IMR-90 (cell line): ENCODE measurements around the gene CDK5RAP3. TPM values are rescaled to one million over a fixed set of nuclear protein-coding genes. Genes with fewer than 3 reads are reported as not detected.

Experiments
- ATAC-seq: fragments of 200-7000 bp; cut with Tn5 transposase; 2 replicates; pipeline ENCODE4 v1.9.1; 2020; ENCODE audit warnings: low read depth, mild to moderate bottlenecking, moderate library complexity
- BruUV-seq: library from RNA; stranded (reverse); fragments of 400-500 nt; replicated peaks from 2 replicates; lab custom pipeline; 2021; lab: Mats Ljungman, UMichigan
- CTCF ChIA-PET: fragments of 300-600 bp; formaldehyde crosslinking; extraction: SDS; loops from one replicate; lab custom pipeline; 2021; ENCODE audit warnings: antibody characterized with exemption; lab: Yijun Ruan, JAX
- POLR2A ChIA-PET: fragments of 300-600 bp; sonication (Branson Sonifier 250); formaldehyde crosslinking; loops from one replicate; lab custom pipeline; 2022; ENCODE audit warnings: antibody characterized with exemption; ENCODE audit not compliant: unreplicated experiment; lab: Charles Lee
- DNase-seq: peaks from one replicate; pipeline ENCODE4 v3.0.0; 2013
- H2AFZ ChIP-seq: replicated peaks from 2 replicates; pipeline ENCODE3; 2013; ENCODE audit warnings: low read length, mild to moderate bottlenecking; ENCODE audit not compliant: poor library complexity
- H2AK5ac ChIP-seq: 2 replicates; pipeline ENCODE4 v1.6.1; 2013; ENCODE audit warnings: low read depth, low read length, inconsistent platforms
- H2AK9ac ChIP-seq: replicated peaks from 2 replicates; pipeline ENCODE3; 2013; ENCODE audit warnings: mild to moderate bottlenecking, low read depth, low read length, moderate library complexity; ENCODE audit not compliant: poor library complexity
- H2BK120ac ChIP-seq: 2 replicates; pipeline ENCODE4 v1.6.1; 2013; ENCODE audit warnings: low read depth, low read length, inconsistent platforms
- H2BK15ac ChIP-seq: 3 replicates; pipeline ENCODE4 v1.6.1; 2013; ENCODE audit warnings: low read depth, low read length, inconsistent platforms
- H2BK20ac ChIP-seq: 2 replicates; pipeline ENCODE4 v1.6.1; 2013; ENCODE audit warnings: low read depth, mild to moderate bottlenecking, inconsistent platforms, low read length, moderate library complexity
- H2BK5ac ChIP-seq: 2 replicates; pipeline ENCODE4 v1.6.1; 2013; ENCODE audit warnings: mild to moderate bottlenecking, low read depth, low read length, inconsistent platforms; ENCODE audit not compliant: poor library complexity, severe bottlenecking
- H3K14ac ChIP-seq: replicated peaks from 2 replicates; pipeline ENCODE4 v1.6.1; 2013; ENCODE audit warnings: low read depth, low read length, inconsistent platforms
- H3K18ac ChIP-seq: 2 replicates; pipeline ENCODE4 v1.6.1; 2013; ENCODE audit warnings: low read depth, low read length, control low read depth
- H3K23ac ChIP-seq: 2 replicates; pipeline ENCODE4 v1.6.1; 2013; ENCODE audit warnings: low read depth, low read length, inconsistent platforms
- H3K27ac ChIP-seq: 2 replicates; pipeline ENCODE4 v1.5.1; 2013; ENCODE audit warnings: mild to moderate bottlenecking, control low read depth, low read length; ENCODE audit not compliant: insufficient read depth
- H3K27me3 ChIP-seq: 2 replicates; pipeline ENCODE4 v1.6.1; 2013; ENCODE audit warnings: low read length; ENCODE audit not compliant: control insufficient read depth, insufficient read depth
- H3K36me3 ChIP-seq: 2 replicates; pipeline ENCODE4 v1.6.1; 2013; ENCODE audit warnings: low read length, mixed read lengths; ENCODE audit not compliant: control insufficient read depth, insufficient read depth
- H3K4ac ChIP-seq: 2 replicates; pipeline ENCODE4 v1.6.1; 2013; ENCODE audit warnings: low read depth, low read length, inconsistent platforms
- H3K4me1 ChIP-seq: 2 replicates; pipeline ENCODE4 v1.6.1; 2013; ENCODE audit warnings: low read length, mixed read lengths; ENCODE audit not compliant: control insufficient read depth, insufficient read depth
- H3K4me2 ChIP-seq: 2 replicates; pipeline ENCODE4 v1.6.1; 2013; ENCODE audit warnings: low read depth, mild to moderate bottlenecking, control low read depth, low read length, moderate library complexity
- H3K4me3 ChIP-seq: 2 replicates; pipeline ENCODE4 v1.5.1; 2013; ENCODE audit warnings: low read depth, mild to moderate bottlenecking, control low read depth, low read length, moderate library complexity; ENCODE audit not compliant: insufficient read depth
- H3K56ac ChIP-seq: 2 replicates; pipeline ENCODE4 v1.6.1; 2013; ENCODE audit warnings: low read length, inconsistent platforms; ENCODE audit not compliant: insufficient read depth; ENCODE audit errors: extremely low read depth
- H3K79me1 ChIP-seq, 2 experiments: 2 replicates each; pipeline ENCODE4 v1.6.1; 2013; ENCODE audit warnings: low read length in 2 of 2, inconsistent platforms in 1 of 2, low read depth in 1 of 2
- H3K9ac ChIP-seq: 2 replicates; pipeline ENCODE4 v1.6.1; 2013; ENCODE audit warnings: low read depth, low read length, control low read depth
- H3K9me1 ChIP-seq: 2 replicates; pipeline ENCODE4 v1.6.1; 2013; ENCODE audit warnings: low read length, inconsistent platforms; ENCODE audit not compliant: insufficient read depth
- H3K9me3 ChIP-seq: 2 replicates; pipeline ENCODE4 v1.6.1; 2013; ENCODE audit warnings: low read length; ENCODE audit not compliant: control insufficient read depth, insufficient read depth
- H4K20me1 ChIP-seq: 2 replicates; pipeline ENCODE4 v1.6.1; 2013; ENCODE audit warnings: low read length, inconsistent platforms; ENCODE audit not compliant: insufficient read depth
- H4K5ac ChIP-seq: 2 replicates; pipeline ENCODE4 v1.6.1; 2013; ENCODE audit warnings: mild to moderate bottlenecking, low read depth, low read length, control low read depth
- H4K8ac ChIP-seq, 2 experiments: 2 replicates each; pipeline ENCODE4 v1.6.1; 2013; ENCODE audit warnings: low read depth in 2 of 2, low read length in 2 of 2, control low read depth in 1 of 2, inconsistent platforms in 1 of 2
- H4K91ac ChIP-seq: 2 replicates; pipeline ENCODE4 v1.6.1; 2013; ENCODE audit warnings: low read depth, low read length, inconsistent platforms; ENCODE audit not compliant: insufficient read depth
- BHLHE40 ChIP-seq: fragments of 150-350 bp; IDR thresholded peaks from 2 replicates; pipeline ENCODE4 v1.6.1; 2016; ENCODE audit warnings: mild to moderate bottlenecking, low read depth, low read length
- CEBPB ChIP-seq: IDR thresholded peaks from 2 replicates; pipeline ENCODE4 v1.6.1; 2012; ENCODE audit warnings: low read depth, low read length, improper control_type of control experiment
- CHD1 ChIP-seq: IDR thresholded peaks from 2 replicates; pipeline ENCODE4 v1.6.1; 2012; ENCODE audit warnings: low read depth, low read length, improper control_type of control experiment
- FOS ChIP-seq: fragments of 150-350 bp; IDR thresholded peaks from 2 replicates; pipeline ENCODE4 v1.6.1; 2016; ENCODE audit warnings: low read depth, low read length
- MAFK ChIP-seq: IDR thresholded peaks from 2 replicates; pipeline ENCODE4 v1.6.1; 2012; ENCODE audit warnings: low read depth, low read length, improper control_type of control experiment
- MXI1 ChIP-seq: IDR thresholded peaks from 2 replicates; pipeline ENCODE4 v1.6.1; 2012; ENCODE audit warnings: low read depth, mild to moderate bottlenecking, low read length, moderate library complexity, borderline replicate concordance
- NFE2L2 ChIP-seq: fragments of 150-350 bp; IDR thresholded peaks from 2 replicates; pipeline ENCODE4 v1.6.1; 2016; ENCODE audit warnings: low read depth, mild to moderate bottlenecking, low read length
- POLR2A ChIP-seq: IDR thresholded peaks from 2 replicates; pipeline ENCODE4 v1.6.1; 2012; ENCODE audit warnings: mild to moderate bottlenecking, low read depth, low read length
- RAD21 ChIP-seq: IDR thresholded peaks from 2 replicates; pipeline ENCODE4 v1.6.1; 2012; ENCODE audit warnings: low read length, improper control_type of control experiment
- RCOR1 ChIP-seq: IDR thresholded peaks from 2 replicates; pipeline ENCODE4 v1.6.1; 2012; ENCODE audit warnings: mild to moderate bottlenecking, low read length, improper control_type of control experiment; ENCODE audit not compliant: insufficient replicate concordance
- RFX5 ChIP-seq: IDR thresholded peaks from 2 replicates; pipeline ENCODE4 v1.8.0; 2012; ENCODE audit warnings: low read depth, mild to moderate bottlenecking, low read length, moderate library complexity
- SMC3 ChIP-seq: fragments of 150-350 bp; IDR thresholded peaks from 2 replicates; pipeline ENCODE4 v1.6.1; 2016; ENCODE audit warnings: low read depth, mild to moderate bottlenecking, antibody characterized with exemption, low read length, moderate library complexity
- USF2 ChIP-seq: fragments of 150-350 bp; IDR thresholded peaks from 2 replicates; pipeline ENCODE4 v1.6.1; 2017; ENCODE audit warnings: mild to moderate bottlenecking, antibody characterized with exemption, low read length, low read depth
- WGBS, 2 experiments: methylation state at CpG; one replicate each; pipeline versions ENCODE4 v1.1.5 to v1.1.7; 2013; ENCODE audit warnings: missing lambda C conversion rate in 2 of 2; ENCODE audit not compliant: insufficient read length in 1 of 2; ENCODE audit errors: extremely low coverage in 2 of 2; 5-methylcytosine and 5-hydroxymethylcytosine counted together
- dilution Hi-C: fragments of 300-500 bp; cut with HindIII; formaldehyde crosslinking; loops from one replicate; pipeline ENCODE4 v1.14.3; 2018; ENCODE audit warnings: low sequenced_read_pairs; ENCODE audit not compliant: unreplicated experiment
- in situ Hi-C: fragments of 300-500 bp; cut with MboI; formaldehyde crosslinking; loops from 3 replicates; pipeline ENCODE4 v1.14.3; 2019; ENCODE audit warnings: low sequenced_read_pairs, inconsistent platforms, mixed read lengths
- intact Hi-C: fragments of 100-400 bp; cut with micrococcal nuclease; formaldehyde crosslinking; loops from 2 replicates; pipeline ENCODE4 v1.10.0; 2022
- polyA plus RNA-seq, 3 experiments: library from polyadenylated mRNA; depleted of rRNA; stranded (reverse); fragments of >200 nt; gene quantifications; 2 replicates each; pipeline ENCODE4 v1.2.3, GENCODE V29; 2012; ENCODE audit warnings: low replicate concordance in 1 of 3
- total RNA-seq: library from RNA; depleted of rRNA; stranded (reverse); fragments of >200 nt; gene quantifications from 2 replicates; pipeline ENCODE4 v1.2.3, GENCODE V29; 2012
- TF ChIP-seq, protein P1 (sequence below): conservative IDR thresholded peaks from 2 replicates; pipeline ENCODE4 v1.5.1; 2012; ENCODE audit warnings: mild to moderate bottlenecking, low read depth, low read length, improper control_type of control experiment
- TF ChIP-seq, protein P2 (sequence below): fragments of 150-350 bp; IDR thresholded peaks from 2 replicates; pipeline ENCODE4 v1.6.1; 2016; ENCODE audit warnings: low read depth, mild to moderate bottlenecking, low read length, moderate library complexity, borderline replicate concordance

CDK5RAP3 gene
- total and polyA plus RNA-seq, 2 of the 4 experiments (the other 2 are of a cell fraction): 75.3 to 153 TPM

- peaks cover 10% of the 10 kb centered on the region for H3K9me1 ChIP-seq
- H2BK20ac ChIP-seq: no peak overlapping the region
- no peak overlapping the region for H4K8ac ChIP-seq
- ChIA-PET POLR2A (no interaction called here), CTCF (interaction anchor here (0.6 kb wide), 1 partner anchor 60 kb away, joined by 3 read pairs; no protein-coding TSS in a partner anchor)
- H4K20me1 ChIP-seq: no peaks in the 10 kb centered on the region
- H4K5ac ChIP-seq: no peak overlapping the region
- no peak overlapping the region for H2BK15ac ChIP-seq
- 40% methylated on average over 1 of the region's 12 CpGs; no CpG with 5 or more reads in 1 of the 2 experiments for WGBS, 2 experiments
- H2AK9ac ChIP-seq: no peak overlapping the region
- no peaks in the 10 kb centered on the region for H3K9me3 ChIP-seq
- no peak overlapping the region for H3K4me3 ChIP-seq
- intact Hi-C loops (no loop called here), in situ Hi-C loops (no loop called here), dilution Hi-C loops (no loop called here)
- ATAC-seq (no peak), DNase-seq (no peak)
- H2AFZ ChIP-seq: no peak overlapping the region
- H3K27me3 ChIP-seq: no peaks in the 10 kb centered on the region
- no peak overlapping the region for H4K91ac ChIP-seq
- H3K79me1 ChIP-seq: no peaks in the 10 kb centered on the region
- no peak overlapping the region for H2BK120ac ChIP-seq
- H3K9ac ChIP-seq: no peak overlapping the region
- H3K18ac ChIP-seq: no peak overlapping the region
- no peak overlapping the region for H2AK5ac ChIP-seq
- H3K4ac ChIP-seq: no peak overlapping the region
- H3K23ac ChIP-seq: no peak overlapping the region
- H3K36me3 ChIP-seq: no peaks in the 10 kb centered on the region
- no TSS peak for BruUV-seq
- no peak overlapping the region for H3K14ac ChIP-seq
- H2BK5ac ChIP-seq: no peak overlapping the region
- no peak overlapping the region for H3K4me2 ChIP-seq
- no peak overlapping the region for H3K27ac ChIP-seq
- no peak overlapping the region for H3K56ac ChIP-seq
- peaks cover 13% of the 10 kb centered on the region for H3K4me1 ChIP-seq
- TF ChIP-seq, protein P1, sequence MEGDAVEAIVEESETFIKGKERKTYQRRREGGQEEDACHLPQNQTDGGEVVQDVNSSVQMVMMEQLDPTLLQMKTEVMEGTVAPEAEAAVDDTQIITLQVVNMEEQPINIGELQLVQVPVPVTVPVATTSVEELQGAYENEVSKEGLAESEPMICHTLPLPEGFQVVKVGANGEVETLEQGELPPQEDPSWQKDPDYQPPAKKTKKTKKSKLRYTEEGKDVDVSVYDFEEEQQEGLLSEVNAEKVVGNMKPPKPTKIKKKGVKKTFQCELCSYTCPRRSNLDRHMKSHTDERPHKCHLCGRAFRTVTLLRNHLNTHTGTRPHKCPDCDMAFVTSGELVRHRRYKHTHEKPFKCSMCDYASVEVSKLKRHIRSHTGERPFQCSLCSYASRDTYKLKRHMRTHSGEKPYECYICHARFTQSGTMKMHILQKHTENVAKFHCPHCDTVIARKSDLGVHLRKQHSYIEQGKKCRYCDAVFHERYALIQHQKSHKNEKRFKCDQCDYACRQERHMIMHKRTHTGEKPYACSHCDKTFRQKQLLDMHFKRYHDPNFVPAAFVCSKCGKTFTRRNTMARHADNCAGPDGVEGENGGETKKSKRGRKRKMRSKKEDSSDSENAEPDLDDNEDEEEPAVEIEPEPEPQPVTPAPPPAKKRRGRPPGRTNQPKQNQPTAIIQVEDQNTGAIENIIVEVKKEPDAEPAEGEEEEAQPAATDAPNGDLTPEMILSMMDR: no peak
- TF ChIP-seq NFE2L2: no peak
- TF ChIP-seq MAFK: no peak
- TF ChIP-seq, protein P2, sequence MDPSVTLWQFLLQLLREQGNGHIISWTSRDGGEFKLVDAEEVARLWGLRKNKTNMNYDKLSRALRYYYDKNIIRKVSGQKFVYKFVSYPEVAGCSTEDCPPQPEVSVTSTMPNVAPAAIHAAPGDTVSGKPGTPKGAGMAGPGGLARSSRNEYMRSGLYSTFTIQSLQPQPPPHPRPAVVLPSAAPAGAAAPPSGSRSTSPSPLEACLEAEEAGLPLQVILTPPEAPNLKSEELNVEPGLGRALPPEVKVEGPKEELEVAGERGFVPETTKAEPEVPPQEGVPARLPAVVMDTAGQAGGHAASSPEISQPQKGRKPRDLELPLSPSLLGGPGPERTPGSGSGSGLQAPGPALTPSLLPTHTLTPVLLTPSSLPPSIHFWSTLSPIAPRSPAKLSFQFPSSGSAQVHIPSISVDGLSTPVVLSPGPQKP: no peak
- TF ChIP-seq FOS: no peak
- TF ChIP-seq RAD21: no peak
- TF ChIP-seq BHLHE40: no peak
- no peak for TF ChIP-seq CHD1
- no peak for TF ChIP-seq MXI1
- no peak for TF ChIP-seq CEBPB
- TF ChIP-seq POLR2A: no peak
- no peak for TF ChIP-seq RCOR1
- TF ChIP-seq USF2: no peak
- no peak for TF ChIP-seq SMC3
- TF ChIP-seq RFX5: no peak
Measured at GRCh38 chr17:48006936-48007709, 36.2 kb downstream of the CDK5RAP3 start.
